HG03439 (cell line): ENCODE results near the gene MARCHF3.
A peak's percentile ranks its signal among the peaks of the same experiment; 100 is the strongest.
"Not testable (repeated sequence)": the region's sequence is repeated elsewhere in the genome, so short reads cannot be mapped to it uniquely, and the experiment has no call there.

Experiments used
- ATAC-seq: cut with Tn5 transposase; IDR thresholded peaks from one replicate; pipeline ENCODE4 v1.9.1; 2021; ENCODE audit warnings: mild to moderate bottlenecking, moderate library complexity; ENCODE audit not compliant: unreplicated experiment

Gene MARCHF3

DNA sequence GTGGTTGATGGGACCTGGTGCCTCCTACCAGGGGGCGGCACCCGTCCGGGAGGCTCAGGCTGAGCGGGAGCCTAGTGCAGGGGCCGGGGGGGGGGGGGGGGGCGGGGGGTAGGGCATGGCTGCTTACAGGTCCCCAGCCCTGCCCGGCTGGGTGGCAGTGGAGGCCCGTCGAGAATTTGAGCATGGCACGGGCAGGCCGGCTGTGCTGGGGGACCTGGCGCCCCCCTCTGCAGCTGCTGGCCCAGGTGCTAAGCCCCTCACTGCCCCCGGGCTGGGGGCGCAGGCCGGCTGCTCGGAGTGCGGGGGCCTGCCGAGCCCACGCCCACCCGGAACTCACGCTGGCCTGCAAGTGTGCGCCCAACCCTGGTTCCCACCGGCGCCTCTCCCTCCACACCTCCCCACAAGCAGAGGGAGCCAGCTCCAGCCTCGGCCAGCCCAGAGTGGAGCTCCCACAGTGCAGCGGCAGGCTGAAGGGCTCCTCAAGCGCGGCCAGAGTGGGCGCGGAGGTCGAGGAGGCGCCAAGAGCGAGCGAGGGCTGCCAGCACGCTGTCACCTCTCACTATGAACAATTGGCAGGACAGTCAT, 175.7 kb downstream of the MARCHF3 start:
- ATAC-seq = no peak

GRCh38 chr5:126853541-126854307, 176.6 kb downstream of the MARCHF3 start:
- not testable (repeated sequence) for ATAC-seq

DNA sequence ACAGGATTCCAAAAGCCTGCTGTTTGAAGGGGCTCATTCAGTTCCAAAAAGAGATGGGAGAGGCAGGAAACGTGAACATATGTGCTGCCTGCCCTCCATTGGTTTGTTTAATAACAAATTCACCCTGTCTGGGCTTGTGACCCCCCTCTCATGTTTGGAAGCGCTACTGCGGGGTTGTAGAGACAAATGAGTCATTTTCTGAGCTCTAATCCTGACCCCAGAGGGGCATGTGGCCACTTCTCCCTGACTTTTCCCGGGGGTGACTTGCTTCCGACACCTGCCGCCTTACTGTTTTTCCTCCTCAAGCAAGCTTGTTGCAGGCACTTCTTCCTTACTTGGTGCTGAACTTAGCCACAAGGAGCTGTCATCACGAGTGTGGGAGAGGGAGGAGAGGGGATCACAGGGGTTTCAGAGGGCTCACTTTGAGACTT, 177.5 kb downstream of the MARCHF3 start:
- ATAC-seq = no peak

- no peak for ATAC-seq
These were observed 178.2 kb downstream of the MARCHF3 start for GRCh38 chr5:126852091-126852571.

DNA sequence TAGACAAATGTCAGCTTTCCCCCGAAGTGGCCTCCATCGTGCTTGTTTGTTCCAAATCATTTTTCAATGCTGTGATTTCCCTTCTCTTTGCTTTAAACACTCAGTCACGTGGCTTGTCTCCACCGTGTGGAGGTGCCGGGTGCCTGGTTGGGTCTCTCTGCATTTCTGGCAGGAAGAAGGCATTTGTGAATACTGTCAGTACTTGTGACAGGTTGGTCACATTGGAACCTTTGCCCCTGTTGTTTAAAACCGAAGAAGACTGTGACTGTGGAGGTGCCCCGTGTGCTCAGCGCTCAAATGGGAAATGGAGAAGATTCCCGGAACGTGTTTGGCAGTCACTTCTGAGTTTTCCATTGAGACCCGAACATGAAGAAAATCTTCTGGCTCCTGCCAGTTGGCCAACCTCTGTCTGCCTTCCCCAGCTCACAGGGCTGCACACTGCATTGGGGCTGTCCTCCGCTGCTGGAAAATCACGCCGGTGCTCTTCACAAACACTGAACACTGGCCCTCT, 178.8 kb downstream of the MARCHF3 start:
- ATAC-seq = no peak

GRCh38 chr5:126849101-126849678, 181.2 kb downstream of the MARCHF3 start:
- ATAC-seq = no peak

DNA sequence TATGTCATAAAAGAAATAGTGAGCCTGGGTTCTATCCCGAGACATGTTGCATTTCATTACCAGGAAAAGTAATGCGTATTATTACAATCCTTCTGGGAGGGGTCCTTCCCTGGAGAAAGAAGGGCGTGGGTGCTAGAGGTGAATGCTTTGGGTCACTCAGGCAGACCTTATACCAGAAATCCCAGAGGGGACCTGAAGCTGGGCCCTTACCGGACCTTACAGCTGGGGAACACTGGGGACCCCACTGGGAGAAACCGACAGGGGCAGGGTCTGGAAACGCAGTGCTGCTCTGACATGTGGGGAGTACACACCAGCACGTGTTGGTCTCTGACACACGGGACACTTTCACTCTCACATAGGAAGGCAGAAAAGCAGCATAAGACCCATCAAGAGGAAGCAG, 182.1 kb downstream of the MARCHF3 start:
- ATAC-seq = no peak

DNA sequence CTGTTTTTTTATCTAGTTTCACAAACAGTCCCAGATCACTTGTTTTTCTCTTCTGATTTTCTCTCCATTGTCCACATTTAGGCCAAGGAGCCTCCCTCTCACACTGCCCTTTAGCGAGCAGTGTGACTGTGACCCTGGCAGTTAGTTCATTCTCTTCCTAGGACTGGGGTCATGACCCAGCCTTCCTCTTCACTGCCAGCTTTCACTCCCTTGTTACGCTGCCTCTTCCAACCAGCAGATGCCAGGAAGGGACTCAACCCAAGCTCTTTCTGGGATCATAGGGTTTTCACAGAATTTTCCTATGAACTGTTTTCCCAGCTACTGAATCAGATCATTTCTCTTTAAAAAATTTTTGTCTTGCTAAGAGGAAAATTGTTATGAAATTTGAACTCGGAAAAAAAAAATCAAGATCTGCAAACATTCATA, 182.5 kb downstream of the MARCHF3 start:
- ATAC-seq = no peak

DNA sequence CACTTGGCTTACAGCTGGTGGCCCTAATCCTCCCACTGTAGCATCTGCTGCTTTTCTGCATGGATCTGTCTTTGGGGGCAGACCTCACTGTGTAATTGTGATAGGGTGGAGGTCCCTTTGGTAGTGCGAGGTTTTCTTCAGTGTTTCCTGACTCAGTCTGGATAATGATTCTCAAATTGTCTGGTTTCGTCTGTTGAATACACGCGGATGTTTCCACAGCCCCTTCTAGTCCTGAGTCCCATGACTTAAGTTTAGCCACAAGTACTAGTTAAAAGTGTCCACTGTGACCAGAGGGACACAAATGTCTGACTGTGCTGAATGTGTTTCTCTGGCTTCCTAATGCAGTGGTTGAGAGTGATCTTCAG, 182.9 kb downstream of the MARCHF3 start:
- ATAC-seq = no peak

DNA sequence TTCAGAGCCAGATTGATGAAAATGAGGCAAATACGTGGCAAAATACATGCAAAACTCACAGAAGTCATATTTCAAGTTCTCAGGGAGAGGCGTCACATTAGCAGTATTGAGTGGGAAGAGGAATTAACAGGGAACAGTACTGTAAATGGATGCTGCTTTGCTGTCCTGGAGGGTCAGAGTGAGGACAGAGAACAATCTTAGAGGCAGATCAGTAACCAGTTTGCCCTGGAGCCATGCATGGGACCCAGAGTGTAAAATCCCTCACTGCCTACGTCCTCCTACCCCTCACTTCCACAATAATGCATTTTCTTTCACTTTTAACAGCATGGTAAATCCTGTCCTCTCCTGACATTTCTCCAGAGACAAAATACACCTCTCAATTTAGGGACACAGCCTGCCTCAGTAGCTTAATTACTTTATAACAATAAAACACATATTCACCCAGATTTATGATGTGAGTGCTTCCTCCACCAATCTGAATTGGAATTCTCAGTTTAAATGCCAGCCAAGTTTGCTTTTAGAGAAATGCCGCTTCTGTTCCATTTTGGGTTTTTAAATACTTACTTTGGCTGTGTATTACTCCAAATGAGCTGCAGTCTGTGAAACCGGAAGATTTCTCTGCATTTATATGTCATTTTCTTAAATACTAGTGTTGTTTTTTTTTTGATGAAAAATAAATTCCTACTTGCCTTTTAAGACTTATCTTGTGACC, 183.5 kb downstream of the MARCHF3 start:
- no peak for ATAC-seq

DNA sequence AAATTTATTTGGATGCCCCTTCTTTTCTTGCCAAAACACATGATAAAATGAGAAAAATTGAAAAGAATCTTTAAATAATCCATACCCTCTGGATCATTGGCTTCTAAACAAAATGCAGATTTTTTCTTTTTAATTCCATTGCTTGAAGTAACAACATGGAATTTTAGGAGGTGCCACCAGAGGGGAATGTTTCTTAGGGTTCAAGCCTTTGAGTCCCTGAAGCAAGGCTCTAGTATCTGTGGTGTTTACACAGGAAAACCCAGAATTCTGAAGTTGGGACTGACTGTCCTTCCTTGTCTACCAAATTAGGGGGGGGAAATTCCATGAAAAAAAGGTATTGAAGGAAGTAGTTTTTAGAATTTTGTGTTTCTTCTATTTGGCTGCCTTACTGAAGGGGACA, 184.0 kb downstream of the MARCHF3 start:
- ATAC-seq = no peak

GRCh38 chr5:126845470-126846070, 184.8 kb downstream of the MARCHF3 start:
- peak; percentile 91 for ATAC-seq

DNA sequence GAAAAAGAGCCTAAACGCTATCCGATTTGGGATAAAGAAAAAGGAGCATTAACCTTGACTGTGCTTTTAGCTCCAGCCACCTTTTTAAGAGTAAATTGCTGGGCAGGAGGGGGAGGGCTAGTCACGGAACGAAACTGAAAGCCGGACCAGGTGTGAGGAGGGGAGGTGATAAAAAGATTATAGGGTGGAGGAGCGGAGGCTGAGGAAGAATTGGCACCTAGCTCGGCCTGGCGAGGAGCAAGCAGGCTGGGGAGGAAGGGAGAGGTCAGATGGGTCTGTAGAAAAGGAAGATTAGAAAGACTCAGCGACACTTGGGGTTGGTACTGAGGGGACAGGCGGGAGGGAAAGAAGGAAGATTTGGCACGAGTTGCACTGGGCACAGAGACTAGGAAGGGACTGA, 187.0 kb downstream of the MARCHF3 start:
- not testable (repeated sequence) for ATAC-seq

GRCh38 chr5:126839407-126839806, 191.0 kb downstream of the MARCHF3 start:
- ATAC-seq = not testable (repeated sequence)

DNA sequence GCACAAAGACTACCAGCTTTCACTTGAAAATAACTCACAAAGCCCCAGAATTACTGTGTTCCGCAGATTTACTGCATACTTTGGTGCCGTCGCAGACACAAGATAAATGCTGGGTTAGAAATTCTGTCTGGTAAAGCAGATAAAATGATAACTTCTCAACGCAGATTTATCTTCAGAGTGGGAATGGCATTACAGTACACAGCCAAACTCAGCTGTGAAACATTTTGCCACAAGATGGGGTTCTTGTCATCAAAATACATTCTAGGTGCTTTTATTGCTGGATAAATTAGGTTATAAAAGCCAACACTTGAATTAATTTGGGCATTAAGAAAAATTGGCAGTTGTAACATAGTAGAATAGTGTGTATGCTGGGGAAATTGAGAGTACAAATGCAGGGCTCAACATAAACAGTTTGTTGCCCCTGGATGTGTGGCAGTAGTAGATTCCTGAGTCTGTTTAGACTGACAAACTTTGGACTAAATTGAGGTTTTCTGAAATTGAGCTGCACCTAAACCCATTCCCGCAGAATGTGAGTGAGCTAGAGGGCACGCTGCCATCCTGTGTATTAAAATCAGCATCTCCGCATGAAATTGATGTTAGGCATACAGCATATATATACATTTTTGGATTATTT, 192.3 kb downstream of the MARCHF3 start:
- ATAC-seq = no peak

DNA sequence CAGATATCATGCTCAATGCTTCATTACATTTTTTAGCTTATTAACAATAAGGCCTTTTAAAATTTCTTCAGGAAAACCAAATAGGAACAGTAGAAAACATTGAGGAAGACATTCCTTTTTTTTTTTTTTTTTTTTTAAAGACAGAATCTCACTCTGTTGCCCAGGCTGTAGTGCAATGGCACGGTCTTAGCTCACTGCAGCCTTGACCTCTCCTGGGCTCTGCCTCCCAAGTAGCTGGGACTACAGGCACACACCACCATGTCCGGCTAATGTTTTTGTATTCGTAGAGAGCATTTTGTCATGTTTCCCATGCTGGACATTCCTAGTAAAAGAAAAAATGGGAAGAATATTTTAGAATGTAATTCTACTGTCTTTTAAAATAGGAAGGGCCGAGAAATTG, 193.1 kb downstream of the MARCHF3 start:
- ATAC-seq = no peak

- ATAC-seq = no peak
These were observed 193.6 kb downstream of the MARCHF3 start for GRCh38 chr5:126836778-126837177.

GRCh38 chr5:126831156-126831555, 199.2 kb downstream of the MARCHF3 start:
- ATAC-seq = no peak

DNA sequence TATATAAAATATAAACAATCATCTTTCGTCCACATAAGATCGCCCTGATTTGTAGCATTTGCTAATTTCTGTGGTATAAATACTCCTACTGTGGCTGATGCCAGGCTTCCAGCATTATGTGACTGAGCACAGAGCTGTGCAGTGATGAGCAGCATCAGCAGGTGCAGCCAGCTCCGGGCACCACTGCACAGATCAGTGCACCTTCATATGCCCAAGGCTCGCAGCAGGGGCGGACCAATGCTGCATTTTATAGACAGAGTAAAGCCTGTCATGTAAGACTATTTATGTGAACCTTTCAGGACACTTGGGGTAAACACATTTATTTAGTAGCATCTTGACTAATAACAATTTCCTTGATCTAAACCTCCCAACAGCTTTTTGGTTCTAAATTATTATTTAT, 200.3 kb downstream of the MARCHF3 start:
- ATAC-seq = no peak

- no peak for ATAC-seq
These were observed 201.3 kb downstream of the MARCHF3 start for GRCh38 chr5:126829098-126829497.
